ENCODE data around the gene SLC9C2.
"Not testable (repeated sequence)": the region's sequence is repeated elsewhere in the genome, so short reads cannot be mapped to it uniquely, and the experiment has no call there.

The SLC9C2 gene

GRCh38 chr1:173475564-173476196, 127.2 kb downstream of the SLC9C2 start:
- H3K27ac ChIP-seq = peak overlapping the region; percentile 95
- H3K36me3 ChIP-seq = no peaks in the 10 kb centered on the region
- H3K27me3 ChIP-seq = no peaks in the 10 kb centered on the region
- TF ChIP-seq CTCF (IDR thresholded peaks at IDR 0.05) = no peak
- H3K4me1 ChIP-seq (ENCODE audit: control insufficient read depth in 1 of 2, insufficient read depth in 1 of 2, low read depth in 1 of 2, low read length in 1 of 2) = peaks cover 40 to 53% of the 10 kb centered on the region in 2 experiments
- H3K9me3 ChIP-seq = no peaks in the 10 kb centered on the region
- H3K4me3 ChIP-seq (ENCODE audit: low read depth in 1 of 2, low read length in 1 of 2) = peak overlapping the region; percentile 90 to 95

- peak overlapping the region in 1 of 2 experiments; percentile 90 for H3K4me3 ChIP-seq (ENCODE audit: low read depth in 1 of 2, low read length in 1 of 2)
- H3K27me3 ChIP-seq, H3K36me3 ChIP-seq, H3K9me3 ChIP-seq: not testable (repeated sequence)
- peak overlapping the region; percentile 95 for H3K27ac ChIP-seq
- peaks cover 41 to 53% of the 10 kb centered on the region in 2 experiments for H3K4me1 ChIP-seq (ENCODE audit: control insufficient read depth in 1 of 2, insufficient read depth in 1 of 2, low read depth in 1 of 2, low read length in 1 of 2)
These were observed 128.0 kb downstream of the SLC9C2 start for GRCh38 chr1:173474780-173475421.

- no peak for TF ChIP-seq CTCF (IDR thresholded peaks at IDR 0.05)
- Histone ChIP-seq H3K4me3 (ENCODE audit: low read depth in 1 of 2, low read length in 1 of 2) (no peak overlapping the region), H3K27me3 (no peaks in the 10 kb centered on the region), H3K9me3 (no peaks in the 10 kb centered on the region), H3K27ac (no peak overlapping the region), H3K36me3 (no peaks in the 10 kb centered on the region), H3K4me1 (ENCODE audit: control insufficient read depth in 1 of 2, insufficient read depth in 1 of 2, low read depth in 1 of 2, low read length in 1 of 2) (peaks cover 44 to 52% of the 10 kb centered on the region in 2 experiments)
These were observed 128.6 kb downstream of the SLC9C2 start for GRCh38 chr1:173474097-173474779.

GRCh38 chr1:173473599-173474011, 129.3 kb downstream of the SLC9C2 start:
- no peak overlapping the region for H3K4me3 ChIP-seq (ENCODE audit: low read depth in 1 of 2, low read length in 1 of 2)
- no peak for TF ChIP-seq CTCF (IDR thresholded peaks at IDR 0.05)
- no peak overlapping the region for H3K27ac ChIP-seq
- no peaks in the 10 kb centered on the region for H3K36me3 ChIP-seq
- H3K27me3 ChIP-seq = no peaks in the 10 kb centered on the region
- H3K4me1 ChIP-seq (ENCODE audit: control insufficient read depth in 1 of 2, insufficient read depth in 1 of 2, low read depth in 1 of 2, low read length in 1 of 2) = peaks cover 48 to 53% of the 10 kb centered on the region in 2 experiments
- H3K9me3 ChIP-seq = no peaks in the 10 kb centered on the region

GRCh38 chr1:173470608-173471007, 132.3 kb downstream of the SLC9C2 start:
- Histone ChIP-seq H3K36me3 (no peaks in the 10 kb centered on the region), H3K27me3 (no peaks in the 10 kb centered on the region), H3K4me1 (ENCODE audit: control insufficient read depth in 1 of 2, insufficient read depth in 1 of 2, low read depth in 1 of 2, low read length in 1 of 2) (peaks cover 31 to 34% of the 10 kb centered on the region in 2 experiments), H3K9me3 (no peaks in the 10 kb centered on the region), H3K4me3 (ENCODE audit: low read depth in 1 of 2, low read length in 1 of 2) (no peak overlapping the region), H3K27ac (no peak overlapping the region)
- no peak for TF ChIP-seq CTCF (IDR thresholded peaks at IDR 0.05)

GRCh38 chr1:173469656-173470055, 133.2 kb downstream of the SLC9C2 start:
- no peaks in the 10 kb centered on the region for H3K9me3 ChIP-seq
- no peak overlapping the region for H3K4me3 ChIP-seq (ENCODE audit: low read depth in 1 of 2, low read length in 1 of 2)
- H3K27me3 ChIP-seq = no peaks in the 10 kb centered on the region
- TF ChIP-seq CTCF (IDR thresholded peaks at IDR 0.05) = no peak
- H3K27ac ChIP-seq = no peak overlapping the region
- peaks cover 22 to 24% of the 10 kb centered on the region in 2 experiments for H3K4me1 ChIP-seq (ENCODE audit: control insufficient read depth in 1 of 2, insufficient read depth in 1 of 2, low read depth in 1 of 2, low read length in 1 of 2)
- H3K36me3 ChIP-seq = no peaks in the 10 kb centered on the region
